HEK293 (cell line): ENCODE measurements around the gene ADIPOR2.

ENCODE experiments used
- CTCF ChIA-PET: fragments of 350-600 bp; formaldehyde crosslinking; extraction: SDS; loops from one replicate; lab custom pipeline; 2021; ENCODE audit warnings: antibody characterized with exemption; lab: Yijun Ruan, JAX
- POLR2A ChIA-PET: fragments of 300-600 bp; formaldehyde crosslinking; extraction: SDS; loops from one replicate; lab custom pipeline; 2020; ENCODE audit warnings: antibody characterized with exemption, inconsistent platforms; lab: Yijun Ruan, JAX
- H3K27ac ChIP-seq: fragments of 200-500 bp; sonication (Bioruptor generic); 2 replicates; pipeline ENCODE4 v1.5.1; 2014; ENCODE audit warnings: low read depth, low read length, control low read depth, inconsistent platforms; ENCODE audit errors: extremely low read depth
- H3K36me3 ChIP-seq, 2 experiments: fragments of 200-500 bp in 1 of 2; sonication (Bioruptor generic) in 1 of 2; 1 replicate in 1 of 2; 2 replicates in 1 of 2; pipeline ENCODE4 v1.5.1; 2014 to 2017; ENCODE audit warnings: inconsistent platforms in 2 of 2, low read length in 2 of 2; ENCODE audit not compliant: control insufficient read depth in 2 of 2, insufficient read depth in 1 of 2
- H3K4me1 ChIP-seq: fragments of 200-500 bp; sonication (Bioruptor generic); 2 replicates; pipeline ENCODE4 v1.5.1; 2014; ENCODE audit warnings: mild to moderate bottlenecking, low read length, inconsistent platforms; ENCODE audit not compliant: control insufficient read depth, insufficient read depth
- H3K4me3 ChIP-seq: 2 replicates; pipeline ENCODE4 v1.5.1; 2011; ENCODE audit warnings: low read depth, mild to moderate bottlenecking, control low read depth, low read length, moderate library complexity
- H3K9me3 ChIP-seq: fragments of 200-500 bp; sonication (Bioruptor generic); 2 replicates; pipeline ENCODE4 v1.5.1; 2014; ENCODE audit warnings: low read depth, low read length, inconsistent platforms; ENCODE audit not compliant: control insufficient read depth, insufficient read depth
- GFI1B ChIP-seq: fragments of 450-650 bp; formaldehyde crosslinking; IDR thresholded peaks from 2 replicates; pipeline ENCODE4 v1.5.1; 2016; ENCODE audit warnings: missing biosample characterization, missing genetic modification characterization
- GLI2 ChIP-seq: fragments of 450-650 bp; formaldehyde crosslinking; IDR thresholded peaks from 2 replicates; pipeline ENCODE4; 2017; ENCODE audit warnings: missing biosample characterization, missing genetic modification characterization, low read depth, borderline replicate concordance
- PRDM1 ChIP-seq: fragments of 450-650 bp; formaldehyde crosslinking; IDR thresholded peaks from 2 replicates; pipeline ENCODE4; 2016; ENCODE audit warnings: missing biosample characterization, missing genetic modification characterization
- SP2 ChIP-seq: fragments of 450-650 bp; formaldehyde crosslinking; IDR thresholded peaks from 2 replicates; pipeline ENCODE4 v1.5.1; 2016; ENCODE audit warnings: missing biosample characterization, missing genetic modification characterization
- ZBTB11 ChIP-seq: fragments of 450-650 bp; formaldehyde crosslinking; conservative IDR thresholded peaks from 2 replicates; pipeline ENCODE4 v1.5.1; 2016; ENCODE audit warnings: low read depth, missing biosample characterization, missing genetic modification characterization
- ZBTB20 ChIP-seq: fragments of 450-650 bp; formaldehyde crosslinking; IDR thresholded peaks from 2 replicates; pipeline ENCODE4 v1.5.1; 2016; ENCODE audit warnings: missing biosample characterization, missing genetic modification characterization
- ZBTB48 ChIP-seq: fragments of 450-650 bp; formaldehyde crosslinking; IDR thresholded peaks from 2 replicates; pipeline ENCODE4 v1.5.1; 2016; ENCODE audit warnings: missing biosample characterization, missing genetic modification characterization
- ZFHX2 ChIP-seq: fragments of 450-650 bp; formaldehyde crosslinking; conservative IDR thresholded peaks from 2 replicates; pipeline ENCODE4 v1.5.1; 2016; ENCODE audit warnings: missing biosample characterization, missing genetic modification characterization
- ZNF202 ChIP-seq: fragments of 450-650 bp; formaldehyde crosslinking; IDR thresholded peaks from 2 replicates; pipeline ENCODE4 v1.5.1; 2016; ENCODE audit warnings: missing biosample characterization, missing genetic modification characterization, borderline replicate concordance
- ZNF23 ChIP-seq: fragments of 450-650 bp; formaldehyde crosslinking; IDR thresholded peaks from 2 replicates; pipeline ENCODE4 v1.5.1; 2016; ENCODE audit warnings: missing biosample characterization, missing genetic modification characterization, borderline replicate concordance
- ZNF335 ChIP-seq: fragments of 450-650 bp; formaldehyde crosslinking; conservative IDR thresholded peaks from 2 replicates; pipeline ENCODE4 v1.5.1; 2016; ENCODE audit warnings: missing biosample characterization, missing genetic modification characterization
- ZNF341 ChIP-seq: fragments of 450-650 bp; formaldehyde crosslinking; IDR thresholded peaks from 2 replicates; pipeline ENCODE4; 2016; ENCODE audit warnings: low read depth, missing biosample characterization, missing genetic modification characterization
- ZNF449 ChIP-seq: fragments of 450-650 bp; formaldehyde crosslinking; IDR thresholded peaks from 2 replicates; pipeline ENCODE4 v1.5.1; 2017; ENCODE audit warnings: missing biosample characterization, mild to moderate bottlenecking, missing genetic modification characterization, moderate library complexity
- ZNF514 ChIP-seq: fragments of 450-650 bp; formaldehyde crosslinking; IDR thresholded peaks from 2 replicates; pipeline ENCODE4 v1.5.1; 2016; ENCODE audit warnings: missing biosample characterization, missing genetic modification characterization
- ZNF529 ChIP-seq: fragments of 450-650 bp; formaldehyde crosslinking; IDR thresholded peaks from 2 replicates; pipeline ENCODE4 v1.5.1; 2017; ENCODE audit warnings: missing genetic modification characterization, missing biosample characterization; ENCODE audit not compliant: insufficient replicate concordance
- ZNF558 ChIP-seq: fragments of 450-650 bp; formaldehyde crosslinking; IDR thresholded peaks from 2 replicates; pipeline ENCODE4 v1.5.1; 2016; ENCODE audit warnings: missing biosample characterization, missing genetic modification characterization
- ZNF692 ChIP-seq: fragments of 450-650 bp; formaldehyde crosslinking; IDR thresholded peaks from 2 replicates; pipeline ENCODE4 v1.5.1; 2016; ENCODE audit warnings: missing biosample characterization, missing genetic modification characterization
- ZNF837 ChIP-seq: fragments of 450-650 bp; formaldehyde crosslinking; IDR thresholded peaks from 2 replicates; pipeline ENCODE4 v1.5.1; 2016; ENCODE audit warnings: missing biosample characterization, missing genetic modification characterization
- ZSCAN30 ChIP-seq: fragments of 450-650 bp; IDR thresholded peaks from 2 replicates; pipeline ENCODE4 v1.5.1; 2018; ENCODE audit warnings: missing biosample characterization, mild to moderate bottlenecking, missing genetic modification characterization, moderate library complexity

Gene ADIPOR2

GRCh38 chr12:1676043-1676442, 14.8 kb upstream of the ADIPOR2 start:
- POLR2A ChIA-PET = no interaction called here
- Histone ChIP-seq H3K27ac (no peak overlapping the region), H3K9me3 (no peaks in the 10 kb centered on the region), H3K4me1 (no peaks in the 10 kb centered on the region), H3K36me3 (no peaks in the 10 kb centered on the region)
- TF ChIP-seq ZNF558 = peak; percentile 99
- TF ChIP-seq ZNF514 (tag by site-specific recombination) = no peak
- TF ChIP-seq, all 188 proteins: peak for 1
- H3K4me3 ChIP-seq = no peak overlapping the region
- CTCF ChIA-PET = interaction anchor here (0.5 to 1.3 kb wide), 4 partner anchors 9 to 685 kb away, joined by 3 to 10 read pairs (median 4); no protein-coding TSS in a partner anchor

GRCh38 chr12:1680804-1681492, 9.9 kb upstream of the ADIPOR2 start:
- Histone ChIP-seq H3K36me3 (no peaks in the 10 kb centered on the region), H3K4me1 (no peaks in the 10 kb centered on the region), H3K27ac (no peak overlapping the region), H3K4me3 (no peak overlapping the region), H3K9me3 (no peaks in the 10 kb centered on the region)
- CTCF ChIA-PET = interaction anchor here (0.5 to 1.0 kb wide), 2 partner anchors 110 to 308 kb away, joined by 3 to 4 read pairs; no protein-coding TSS in a partner anchor
- POLR2A ChIA-PET = interaction anchor here (1.9 kb wide), 1 partner anchor 19 kb away, joined by 11 read pairs; no protein-coding TSS in a partner anchor
- no peak for TF ChIP-seq ZBTB11 (tag by site-specific recombination)
- TF ChIP-seq ZBTB48 = no peak

GRCh38 chr12:1681493-1681807, 9.4 kb upstream of the ADIPOR2 start:
- H3K27ac ChIP-seq = no peak overlapping the region
- no peaks in the 10 kb centered on the region for H3K4me1 ChIP-seq
- no peaks in the 10 kb centered on the region for H3K36me3 ChIP-seq
- CTCF ChIA-PET = interaction anchor here (0.5 kb wide), 1 partner anchor 308 kb away, joined by 4 read pairs; no protein-coding TSS in a partner anchor
- H3K4me3 ChIP-seq = no peak overlapping the region
- no peak for TF ChIP-seq GLI2 (tag by site-specific recombination)
- no peak for TF ChIP-seq ZBTB20 (tag by site-specific recombination)
- no peak for TF ChIP-seq ZNF837
- no peak for TF ChIP-seq ZNF692 (tag by site-specific recombination)
- TF ChIP-seq ZNF335 (tag by site-specific recombination) = no peak
- TF ChIP-seq ZNF529 (tag by site-specific recombination) = no peak
- TF ChIP-seq ZNF341 = no peak
- no peak for TF ChIP-seq PRDM1 (tag by site-specific recombination)
- no peak for TF ChIP-seq ZNF202 (tag by site-specific recombination)
- TF ChIP-seq ZSCAN30 (tag by site-specific recombination) = no peak
- no peak for TF ChIP-seq ZNF23
- TF ChIP-seq ZFHX2 (tag by site-specific recombination) = no peak
- no peak for TF ChIP-seq SP2 (tag by site-specific recombination)
- no peak for TF ChIP-seq ZNF449
- no peak for TF ChIP-seq GFI1B (tag by site-specific recombination)
- POLR2A ChIA-PET = interaction anchor here (1.9 kb wide), 1 partner anchor 19 kb away, joined by 11 read pairs; no protein-coding TSS in a partner anchor
- no peaks in the 10 kb centered on the region for H3K9me3 ChIP-seq
